Left ventricle myocardium superior (tissue), 1 donor: ENCODE results near the gene UBE2J2. TPM values are rescaled to one million over a fixed set of nuclear protein-coding genes. Genes with fewer than 3 reads are reported as not detected.

Source experiments
- ATAC-seq: fragments of 200-7000 bp; cut with Tn5 transposase; one replicate; pipeline ENCODE4 v1.9.1; 2020; ENCODE audit warnings: mild to moderate bottlenecking, moderate library complexity
- DNase-seq: peaks from one replicate; pipeline ENCODE4 v3.0.0-alpha.2; 2020
- intact Hi-C: fragments of 100-400 bp; cut with micrococcal nuclease; formaldehyde crosslinking; loops from one replicate; pipeline ENCODE4 v1.11.0; 2022
- total RNA-seq: library from RNA; stranded (reverse); fragmentation: NEBNext Ultra II Directional; extraction: Animal tissue kit (Norgen Biotek cat#: 25700); gene quantifications from one replicate; pipeline ENCODE4 v1.2.1, GENCODE V29; 2021
- donor health status: DM: no; HTN: yes; CAD: no; lungs with severe emphysema.

The UBE2J2 gene
- total RNA-seq, 1 donor from 2014 or later = 39.5 TPM

DNA sequence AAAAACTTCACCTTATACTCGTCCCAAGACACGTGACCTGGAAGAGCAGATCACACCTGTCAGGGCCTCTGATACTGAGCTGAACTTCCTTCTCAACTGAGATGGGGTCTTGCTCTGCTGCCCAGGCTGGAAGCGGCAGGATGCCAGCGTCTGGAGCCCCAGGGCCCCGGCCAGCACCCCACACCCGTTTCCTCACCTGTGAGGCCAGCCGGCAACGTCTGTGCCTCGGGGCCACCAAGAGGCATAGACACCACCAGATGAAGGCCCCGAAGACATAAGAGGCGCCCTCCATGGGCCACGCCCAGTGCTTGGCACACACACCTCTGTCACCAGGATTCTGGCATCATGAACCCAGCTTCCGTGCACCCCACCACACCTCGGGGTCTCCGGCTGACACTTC is 50.3 kb downstream of the UBE2J2 start:
- intact Hi-C loops = no loop called here
- DNase-seq = no peak
- no peak for ATAC-seq

DNA sequence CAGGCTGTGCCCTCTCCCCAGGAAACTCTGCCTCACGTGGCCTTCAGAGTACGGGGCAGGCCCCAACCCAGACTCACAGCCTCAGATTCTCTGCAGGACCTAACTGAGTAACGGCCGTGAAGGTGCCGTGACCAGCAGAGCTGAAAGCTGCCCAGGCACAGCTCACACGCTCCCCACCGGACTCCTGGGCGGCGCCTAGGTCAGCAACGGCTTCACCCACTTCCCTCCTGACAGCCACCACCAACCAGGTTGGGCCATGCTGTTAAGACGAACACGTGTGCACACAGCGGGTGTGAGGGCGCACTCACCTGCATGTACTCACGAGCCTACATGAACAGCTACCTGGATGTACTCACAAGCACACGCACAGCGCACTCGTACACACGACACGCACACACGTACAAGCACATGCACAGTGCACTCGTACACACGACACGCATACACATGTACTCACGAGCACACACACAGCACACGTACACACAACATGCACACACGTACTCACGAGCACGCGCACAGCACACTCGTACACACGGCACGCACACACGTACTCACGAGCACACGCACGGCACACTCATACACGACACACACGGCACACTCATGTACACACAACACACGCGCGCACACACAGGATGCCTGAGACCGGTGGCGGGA is 51.0 kb downstream of the UBE2J2 start:
- DNase-seq (no peak), ATAC-seq (no peak)
- intact Hi-C loops = no loop called here

DNA sequence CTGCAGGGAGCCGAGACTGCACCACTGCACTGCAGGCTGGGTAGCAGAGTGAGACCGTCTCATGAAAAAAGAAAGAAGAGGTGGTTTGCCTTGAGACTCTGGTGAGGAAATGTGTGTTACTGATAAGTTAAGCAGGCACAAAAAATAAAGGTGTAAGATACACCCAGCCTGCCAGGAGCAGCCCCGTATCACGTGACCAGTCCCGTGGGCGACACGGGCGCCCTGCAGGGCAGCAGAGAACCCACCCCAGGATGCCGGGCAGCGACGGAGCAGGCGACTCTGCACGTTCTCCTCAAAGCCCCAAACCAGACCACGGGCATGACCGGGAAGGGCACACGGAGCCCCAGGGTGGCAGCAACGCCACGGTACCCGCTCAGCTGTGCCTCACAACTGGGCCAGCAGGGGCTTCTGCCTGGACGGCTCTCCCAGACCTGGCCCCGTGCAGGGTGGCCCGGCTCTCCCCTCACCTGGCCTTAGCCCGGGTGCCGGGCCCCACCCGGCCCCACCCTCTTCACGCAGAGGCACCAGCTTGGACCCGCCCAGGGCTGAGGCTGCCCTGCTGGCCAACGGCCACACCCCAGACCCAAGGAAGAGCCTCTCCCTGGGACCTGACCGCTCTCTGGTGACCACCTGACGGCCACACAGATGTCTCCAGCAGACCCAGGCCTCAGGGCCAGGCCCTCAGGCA is 51.6 kb downstream of the UBE2J2 start:
- DNase-seq (no peak), ATAC-seq (no peak)
- intact Hi-C loops = no loop called here

DNA sequence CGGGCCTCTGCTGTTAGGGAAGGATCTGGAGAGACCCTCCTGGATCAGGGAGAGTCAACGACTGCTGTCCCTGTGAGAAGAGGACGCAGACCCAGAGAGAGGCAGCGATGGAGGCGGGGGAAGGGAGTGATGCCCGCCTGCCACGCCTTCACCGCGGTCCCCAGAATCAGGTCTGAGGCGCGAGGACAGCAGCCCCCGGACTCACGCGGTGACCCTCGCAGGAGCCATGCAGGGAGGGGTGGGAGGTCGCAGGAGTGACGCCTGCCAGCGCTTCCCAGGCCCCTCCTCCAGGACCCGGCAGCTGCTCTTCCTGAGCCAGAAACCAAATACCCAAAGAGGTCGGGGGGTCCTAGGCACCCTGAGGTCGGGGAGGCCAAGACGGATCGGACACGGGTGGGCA is 53.5 kb downstream of the UBE2J2 start:
- intact Hi-C loops = no loop called here
- DNase-seq = no peak
- no peak for ATAC-seq

DNA sequence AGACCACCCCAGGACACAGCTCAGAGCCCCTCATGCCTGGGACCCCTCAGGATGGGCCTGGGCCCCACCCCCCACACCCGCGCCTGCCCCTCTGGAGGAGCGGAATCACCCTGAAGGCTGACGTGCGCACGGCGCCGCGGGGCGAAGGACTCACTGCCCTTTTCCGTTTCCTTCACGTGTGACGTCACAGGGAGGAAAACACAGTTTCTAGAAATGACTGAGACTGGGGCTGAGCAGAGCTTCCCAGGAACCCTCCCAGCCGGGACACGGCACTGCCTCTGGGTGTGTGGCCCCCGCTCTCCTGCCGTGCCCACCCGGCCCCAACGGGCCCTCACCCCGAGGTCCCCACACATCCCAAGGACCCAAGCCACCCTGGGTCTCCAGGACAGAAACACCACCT is 54.3 kb downstream of the UBE2J2 start:
- ATAC-seq (no peak), DNase-seq (no peak)
- intact Hi-C loops = no loop called here

DNA sequence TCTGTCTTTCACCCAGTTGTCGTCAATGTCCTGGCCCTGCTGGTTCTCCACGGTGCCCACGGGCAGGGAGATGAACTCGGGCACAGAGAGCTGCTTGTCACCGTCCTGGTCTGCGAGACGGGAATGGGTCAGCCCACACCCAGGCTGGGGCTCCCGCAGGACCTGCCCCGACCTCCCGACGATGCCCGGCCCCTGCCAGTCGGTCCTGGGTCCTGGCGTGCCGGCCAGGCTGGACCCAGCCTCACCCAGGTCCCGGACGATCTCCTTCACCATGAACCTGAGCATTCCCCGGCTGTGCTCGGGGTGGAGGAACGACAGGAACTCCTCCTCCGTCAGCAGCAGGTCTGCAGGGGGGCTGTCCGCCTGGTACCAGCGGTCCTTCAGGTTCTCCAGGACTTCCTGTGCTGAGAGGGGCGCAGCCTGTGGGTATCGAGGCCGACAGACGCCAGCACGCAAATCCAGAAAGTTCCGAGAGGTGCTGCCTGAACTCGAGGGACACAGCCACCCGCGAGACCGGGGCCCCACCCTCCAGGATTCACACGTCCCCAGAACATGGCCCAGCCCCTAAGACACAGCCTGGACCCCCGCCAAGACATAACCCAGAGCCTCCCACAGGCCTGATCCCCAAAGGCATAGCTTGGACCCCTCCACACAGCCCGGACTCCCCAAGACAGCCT is 55.0 kb downstream of the UBE2J2 start:
- ATAC-seq (no peak), DNase-seq (no peak)
- intact Hi-C loops = no loop called here

DNA sequence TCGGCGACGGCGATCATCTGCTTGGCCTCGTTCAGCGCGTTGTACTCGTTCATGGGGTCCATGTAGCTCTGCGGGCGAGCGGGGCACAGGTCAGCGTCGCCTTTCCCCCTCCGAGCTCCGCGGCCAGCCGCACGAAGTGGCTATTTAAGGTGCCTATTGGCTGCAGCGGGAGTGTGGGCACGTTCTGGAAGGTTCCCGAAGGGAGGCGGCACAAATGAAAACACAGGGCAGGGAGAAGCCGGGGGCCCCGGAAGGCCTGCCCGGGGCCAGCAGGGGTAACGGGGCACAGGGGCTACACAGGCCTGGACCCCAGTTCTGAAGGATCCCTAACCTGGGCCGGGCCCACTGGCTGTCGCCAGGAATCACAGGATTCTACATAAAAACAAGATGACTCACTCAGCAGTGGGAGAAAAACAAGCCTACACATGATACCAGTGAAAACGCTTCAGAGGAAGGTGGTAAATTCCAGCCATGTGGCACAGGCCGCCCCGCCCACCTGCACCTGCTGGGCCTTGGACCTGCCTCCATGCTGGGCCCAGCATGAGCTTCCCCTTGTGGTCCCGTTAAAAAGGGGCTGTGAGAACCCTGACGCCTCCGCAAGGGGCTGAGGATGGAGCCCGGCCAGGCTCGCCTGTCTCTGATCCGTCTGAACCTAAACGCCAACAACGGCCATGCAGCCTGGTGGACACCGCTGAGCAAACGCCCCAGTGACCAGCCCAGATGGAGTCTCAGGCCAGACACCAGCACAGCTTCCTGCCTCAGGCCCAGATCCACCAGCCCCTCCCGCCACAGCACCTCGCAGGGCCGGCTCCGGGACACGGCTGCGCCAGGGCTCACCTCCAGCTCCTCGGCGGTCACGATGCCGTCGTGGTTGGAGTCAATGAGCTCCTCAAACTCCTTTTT is 55.8 kb downstream of the UBE2J2 start:
- ATAC-seq (no peak), DNase-seq (no peak)
- intact Hi-C loops = no loop called here

DNA sequence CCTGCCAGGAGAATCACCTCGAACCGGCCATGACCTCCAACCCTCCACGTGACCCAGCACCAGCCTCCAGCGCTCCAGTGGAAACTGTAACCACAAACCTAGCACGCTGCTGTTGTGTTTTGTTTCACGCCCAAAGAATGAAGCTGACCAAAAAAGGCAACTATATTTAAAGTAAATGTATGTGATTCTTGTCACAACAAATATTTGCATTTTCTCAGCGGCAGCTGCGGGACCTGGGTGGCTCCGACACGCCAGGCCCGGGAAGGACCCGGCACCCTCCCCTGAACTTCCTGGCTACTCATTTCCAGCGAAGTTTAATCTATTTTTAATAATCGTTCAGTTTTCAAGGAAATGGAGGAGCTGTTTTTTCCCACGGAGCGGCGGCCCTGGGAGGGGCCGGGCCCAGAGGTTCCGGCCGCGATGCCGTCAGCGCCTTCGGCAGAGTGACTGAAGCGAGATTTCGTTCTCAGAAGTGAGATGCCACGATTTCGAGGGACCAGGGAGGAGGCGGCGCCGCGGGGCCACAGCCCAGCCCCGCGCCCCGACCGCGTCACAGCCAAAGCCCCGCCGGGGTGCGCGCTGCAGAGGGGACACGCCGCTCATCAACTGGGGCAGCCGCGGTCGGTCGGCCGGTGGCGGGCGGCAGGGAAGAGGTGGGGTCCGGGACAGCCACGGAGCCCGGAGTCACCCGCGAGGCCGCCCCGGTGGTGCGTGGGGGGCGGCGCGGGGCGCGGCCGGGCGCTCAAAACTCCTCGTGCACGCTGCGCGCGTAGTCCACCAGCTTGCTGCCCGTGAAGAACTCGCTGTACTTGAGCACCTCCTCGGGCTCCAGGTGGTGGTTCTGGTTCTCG is 56.7 kb downstream of the UBE2J2 start:
- intact Hi-C loops = no loop called here
- no peak for ATAC-seq
- no peak for DNase-seq

DNA sequence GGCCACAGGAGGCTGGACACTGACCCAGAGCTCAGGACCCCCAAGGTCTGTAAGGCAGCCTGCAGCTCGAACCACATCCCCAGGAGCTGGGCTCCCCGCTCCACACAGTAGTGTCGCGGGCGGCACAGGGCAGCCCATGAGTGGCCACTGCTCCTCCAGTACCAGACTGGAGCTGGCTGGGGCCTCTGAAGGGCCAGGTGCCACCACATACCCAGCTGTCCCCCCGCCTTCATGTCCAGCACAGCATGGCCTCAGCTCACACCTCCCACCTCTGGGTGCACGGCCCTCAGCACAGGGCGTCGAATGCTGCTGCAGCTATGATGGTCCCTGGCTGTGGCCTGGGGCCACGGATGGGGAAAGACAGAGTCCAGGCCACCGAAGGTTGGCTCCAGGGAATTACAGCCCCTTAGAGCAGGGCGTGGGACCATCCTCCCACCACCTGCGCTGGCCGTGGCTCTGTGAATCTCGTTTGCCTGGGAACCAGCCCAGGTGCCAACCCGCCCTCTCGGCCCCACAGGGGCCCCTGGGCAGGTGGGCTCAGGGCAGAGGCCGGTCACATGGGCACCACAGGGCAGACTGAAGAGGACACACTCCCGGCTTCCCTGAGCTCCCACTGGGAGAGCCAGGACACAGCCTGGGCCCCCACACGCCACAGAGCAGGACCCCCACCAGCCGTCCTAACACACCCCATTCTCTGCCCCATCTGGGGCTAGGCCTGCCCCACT is 57.6 kb downstream of the UBE2J2 start:
- no peak for ATAC-seq
- intact Hi-C loops = no loop called here

DNA sequence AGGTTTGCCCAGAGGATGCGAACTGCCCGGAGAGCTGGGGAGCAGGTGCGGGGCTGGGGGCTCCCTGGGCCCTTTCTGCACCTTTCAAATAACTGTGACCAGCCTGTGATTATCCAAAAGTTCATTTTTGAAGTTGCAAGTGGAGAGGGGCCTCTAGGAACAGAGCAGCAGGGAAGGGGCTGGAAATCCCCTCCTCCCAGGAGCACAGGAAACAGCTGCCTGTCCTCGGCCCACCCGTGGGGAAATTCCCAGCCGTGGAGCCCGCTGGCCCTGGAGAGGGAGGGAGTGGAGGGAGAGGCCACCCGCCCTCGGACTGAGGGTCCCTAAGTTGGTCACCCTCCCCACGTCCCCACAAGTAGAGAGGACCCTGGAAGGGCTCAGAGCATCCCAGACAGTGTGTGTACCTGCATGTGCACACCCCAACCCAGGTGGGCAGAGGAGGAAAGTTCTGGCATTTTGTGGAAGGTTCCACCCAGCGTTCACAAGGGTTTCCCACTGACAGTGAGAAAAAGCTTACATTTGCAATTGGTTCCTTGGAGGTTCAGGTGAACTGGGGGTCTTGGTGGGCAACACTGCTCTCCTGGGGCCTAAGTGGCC is 58.5 kb downstream of the UBE2J2 start:
- DNase-seq (no peak), ATAC-seq (no peak)

More for the DNA sequence above, 57.6 kb downstream of the UBE2J2 start:
- DNase-seq = no peak

DNA sequence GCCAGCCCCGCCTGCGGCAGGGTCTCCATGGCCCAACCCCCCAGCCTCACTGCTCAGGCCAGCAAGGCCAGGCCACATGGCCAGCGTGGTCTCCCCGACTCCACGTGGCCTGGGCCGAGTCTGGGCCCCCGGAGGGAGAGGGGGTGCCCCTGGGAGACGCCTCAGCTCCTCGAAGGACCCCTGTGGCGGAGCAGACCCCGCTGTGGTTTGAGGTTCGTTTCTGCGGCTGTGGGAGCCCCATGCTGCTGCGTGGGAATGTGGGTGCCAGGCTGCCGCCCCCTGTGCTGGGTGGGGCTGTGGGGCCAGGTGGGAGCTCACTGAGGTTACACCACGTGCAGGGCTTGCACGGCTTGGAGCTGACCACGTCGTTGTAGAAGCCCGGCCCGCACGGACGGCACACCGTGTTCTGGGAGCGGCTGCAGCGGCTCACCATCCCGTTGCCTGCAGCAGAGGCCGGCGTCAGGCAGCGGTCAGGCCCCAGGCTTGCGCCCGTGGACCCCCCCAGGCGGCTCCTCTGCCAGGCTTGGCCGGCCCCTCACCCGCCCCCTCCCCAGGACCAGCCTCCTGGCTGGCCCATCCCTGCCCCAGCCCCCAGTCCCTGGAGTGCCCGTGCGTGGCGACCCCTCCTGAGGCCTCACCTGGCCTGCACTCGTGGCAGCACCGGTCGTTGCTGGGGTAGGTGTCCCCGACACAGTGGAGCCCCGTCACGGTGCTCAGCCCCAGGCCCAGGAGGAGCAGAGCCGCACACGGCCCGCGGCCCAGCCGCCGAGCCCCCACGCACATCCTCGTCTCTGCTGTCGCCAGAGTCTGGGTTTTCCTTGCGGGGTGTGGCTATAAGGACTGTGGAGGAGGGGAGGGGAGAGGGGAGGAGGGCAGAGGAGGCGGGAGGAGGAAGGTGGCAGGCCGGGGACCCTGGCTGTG is 60.0 kb downstream of the UBE2J2 start, which contains the start of gene TNFRSF4:
TNFRSF4 (minus strand) TSS at position 809 of the 921 bp plus-strand sequence; CDS start at position 783, 26 bp downstream.
- DNase-seq (peak; percentile 39), ATAC-seq (peak; percentile 9)
- intact Hi-C loops = no loop called here

More for the DNA sequence above, 58.5 kb downstream of the UBE2J2 start:
- intact Hi-C loops = no loop called here

DNA sequence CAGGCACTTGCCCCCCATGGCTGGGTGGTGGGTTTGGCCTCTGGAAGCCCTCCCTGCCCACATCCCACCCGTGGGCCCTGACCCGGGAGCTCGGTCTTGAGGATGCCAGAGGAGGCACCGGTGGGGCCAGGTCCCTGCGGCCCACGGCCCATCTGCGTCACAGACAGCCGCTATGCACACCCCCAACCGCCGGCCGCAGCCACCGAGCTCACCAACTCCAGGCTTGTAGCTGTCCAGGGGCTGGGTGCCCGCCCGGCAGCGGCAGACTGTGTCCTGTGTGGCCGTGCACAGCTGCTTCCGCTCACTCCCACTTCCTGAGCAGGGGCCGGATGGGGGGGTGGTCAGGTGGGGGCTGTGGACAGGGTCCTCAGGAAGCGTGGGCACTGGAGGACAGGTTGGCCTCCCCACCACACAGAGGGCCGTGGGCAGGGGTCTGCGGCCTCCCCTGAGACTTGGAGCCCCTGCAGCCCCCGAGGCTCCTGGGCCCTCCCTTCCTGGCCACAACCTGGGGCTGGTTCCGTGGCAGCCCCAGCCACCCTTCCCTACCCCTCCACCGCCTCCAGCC is 60.8 kb downstream of the UBE2J2 start:
- intact Hi-C loops = no loop called here
- ATAC-seq (peak; percentile 49), DNase-seq (peak; percentile 68)

DNA sequence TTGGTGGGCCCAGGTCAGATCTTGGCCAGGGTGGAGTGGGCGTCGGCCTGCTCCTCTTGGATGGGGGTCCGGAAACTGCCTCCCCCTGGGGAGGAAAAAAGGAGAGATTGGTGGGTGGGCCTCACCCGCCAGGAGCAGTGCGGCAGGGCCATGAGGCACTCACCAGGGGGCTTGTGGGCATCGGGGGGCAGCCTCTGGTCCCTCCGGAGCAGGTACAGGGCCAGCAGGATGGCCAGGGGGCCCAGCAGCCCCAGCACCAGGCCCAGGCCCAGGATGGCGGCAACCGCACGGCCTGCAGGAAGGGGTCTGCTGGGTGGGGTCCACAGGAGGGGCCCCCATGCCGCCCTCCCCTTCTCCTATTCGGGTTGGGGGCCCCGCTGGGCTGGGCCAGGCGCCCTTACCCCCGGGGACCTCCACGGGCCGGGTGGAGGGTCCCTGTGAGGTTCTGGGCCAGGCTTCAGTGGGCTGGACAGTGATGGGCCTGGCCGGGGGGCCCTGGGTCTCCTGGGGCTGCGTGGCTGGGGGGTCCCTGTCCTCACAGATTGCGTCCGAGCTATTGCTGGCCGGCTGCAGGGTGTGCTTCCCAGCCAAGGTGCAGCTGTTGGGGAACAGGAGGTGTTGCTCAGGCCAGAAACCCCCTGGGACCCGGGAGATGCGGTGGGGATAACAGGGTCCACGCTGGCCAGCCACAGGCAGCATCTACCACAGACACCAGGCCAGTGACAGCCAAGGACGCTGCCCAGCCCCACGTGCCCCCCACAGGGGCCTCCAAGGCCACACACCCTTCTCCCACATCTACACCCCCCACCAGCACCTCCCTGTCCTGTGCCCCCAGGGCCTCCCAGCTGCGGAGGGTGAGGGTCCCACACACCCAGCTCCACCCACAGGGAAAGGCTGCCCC is 61.9 kb downstream of the UBE2J2 start:
- no peak for ATAC-seq
- intact Hi-C loops = no loop called here

DNA sequence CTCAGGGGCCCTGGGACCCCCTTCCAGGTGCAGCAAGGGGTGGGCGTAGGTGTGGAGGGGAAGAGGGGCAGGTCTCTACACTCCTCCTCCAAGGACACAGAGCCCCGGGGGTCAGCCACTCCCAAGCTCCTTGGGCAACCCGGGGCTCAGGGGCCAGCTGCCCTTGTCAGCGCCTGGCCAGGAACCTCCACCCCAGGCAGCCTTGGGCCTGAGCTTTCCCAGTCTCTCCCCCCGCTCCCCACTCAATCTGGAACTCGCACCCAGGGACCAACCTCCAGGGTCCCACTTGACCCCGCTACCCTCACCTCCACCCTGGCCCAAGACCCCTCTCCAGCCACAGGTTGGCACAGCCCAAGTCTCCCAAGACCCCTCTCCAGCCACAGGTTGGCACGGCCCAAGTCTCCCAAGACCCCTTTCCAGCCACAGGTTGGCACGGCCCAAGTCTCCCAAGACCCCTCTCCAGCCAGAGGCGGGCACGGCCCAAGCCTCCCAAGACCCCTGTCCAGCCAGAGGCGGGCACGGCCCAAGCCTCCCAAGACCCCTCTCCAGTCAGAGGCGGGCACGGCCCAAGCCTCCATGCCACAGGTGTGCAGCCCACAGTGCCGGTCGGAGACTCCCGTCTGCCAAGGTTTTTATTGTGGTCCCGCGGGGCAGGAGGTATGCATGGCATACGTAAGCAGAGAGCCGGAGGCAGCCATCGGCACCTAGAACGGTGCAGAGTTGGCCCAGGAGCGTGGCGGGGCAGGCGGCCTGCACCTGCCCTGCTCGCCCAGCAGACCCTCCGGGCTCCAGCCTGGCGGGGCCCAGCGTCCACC is 62.7 kb downstream of the UBE2J2 start:
- ATAC-seq = no peak
- DNase-seq = peak; percentile 11
- intact Hi-C loops = no loop called here

More for the DNA sequence above, 61.9 kb downstream of the UBE2J2 start:
- peak; percentile 29 for DNase-seq
